NCI-H146 (cell line): ENCODE data around the gene AUTS2.
A peak's percentile ranks its signal among the peaks of the same experiment; 100 is the strongest.
"Not testable (repeated sequence)": the region's sequence is repeated elsewhere in the genome, so short reads cannot be mapped to it uniquely, and the experiment has no call there.

Experiments
- DNase-seq: peaks from one replicate; lab custom pipeline; 2025; lab: John Stamatoyannopoulos, UW

AUTS2 gene

GRCh38 chr7:69761290-69761922, 163.1 kb downstream of the AUTS2 start:
- no peak for DNase-seq

- no peak for DNase-seq
Observed at GRCh38 chr7:69762821-69763352, 164.6 kb downstream of the AUTS2 start.

GRCh38 chr7:69763513-69763912, 165.2 kb downstream of the AUTS2 start:
- DNase-seq, result no peak

- DNase-seq, result peak; percentile 89
Observed at GRCh38 chr7:69764147-69764546, 165.9 kb downstream of the AUTS2 start.

- DNase-seq, result no peak
Observed at GRCh38 chr7:69764681-69765080, 166.4 kb downstream of the AUTS2 start.

GRCh38 chr7:69765879-69766278, 167.6 kb downstream of the AUTS2 start:
- no peak for DNase-seq

GRCh38 chr7:69768986-69769595, 170.8 kb downstream of the AUTS2 start:
- DNase-seq, result peak; percentile 19

- DNase-seq, result no peak
Observed at GRCh38 chr7:69769826-69770225, 171.6 kb downstream of the AUTS2 start.

- DNase-seq, result no peak
Observed at GRCh38 chr7:69770613-69771012, 172.3 kb downstream of the AUTS2 start.

- DNase-seq, result no peak
Observed at GRCh38 chr7:69772718-69773436, 174.6 kb downstream of the AUTS2 start.

- peak; percentile 12 for DNase-seq
Observed at GRCh38 chr7:69773535-69774225, 175.4 kb downstream of the AUTS2 start.

GRCh38 chr7:69775231-69775771, 177.0 kb downstream of the AUTS2 start:
- DNase-seq, result peak; percentile 34

GRCh38 chr7:69776611-69777010, 178.3 kb downstream of the AUTS2 start:
- no peak for DNase-seq

GRCh38 chr7:69778138-69778537, 179.9 kb downstream of the AUTS2 start:
- DNase-seq, result no peak

GRCh38 chr7:69780379-69780778, 182.1 kb downstream of the AUTS2 start:
- DNase-seq, result peak; percentile 97

- DNase-seq, result peak; percentile 18
Observed at GRCh38 chr7:69781412-69781846, 183.2 kb downstream of the AUTS2 start.

GRCh38 chr7:69782917-69783684, 184.8 kb downstream of the AUTS2 start:
- no peak for DNase-seq

- DNase-seq, result not testable (repeated sequence)
Observed at GRCh38 chr7:69786130-69786529, 187.9 kb downstream of the AUTS2 start.

GRCh38 chr7:69786730-69787395, 188.6 kb downstream of the AUTS2 start:
- no peak for DNase-seq

GRCh38 chr7:69787736-69788431, 189.6 kb downstream of the AUTS2 start:
- peak; percentile 29 for DNase-seq
